ENCODE results near the gene MRPS25. TPM values are rescaled to one million over a fixed set of nuclear protein-coding genes. Genes with fewer than 3 reads are reported as not detected.

Gene MRPS25
- polyA plus RNA-seq, 1 donor from 2014 or later: 74.4 TPM

- Histone ChIP-seq H2AFZ (ENCODE audit: low read depth, low read length) (no peak overlapping the region), H3K9ac (ENCODE audit: low read length) (no peak overlapping the region), H3F3A (ENCODE audit: insufficient read depth, low read length, poor library complexity, severe bottlenecking) (no peaks in the 10 kb centered on the region), H4K20me1 (ENCODE audit: insufficient read depth) (no peaks in the 10 kb centered on the region), H3K27me3 (ENCODE audit: insufficient read depth, low read depth, low read length) (no peaks in the 10 kb centered on the region), H3K9me3 (ENCODE audit: low read length) (no peaks in the 10 kb centered on the region), H3K36me3 (ENCODE audit: insufficient read depth, low read length) (peaks cover 4% of the 10 kb centered on the region), H3K4me2 (ENCODE audit: low read length) (no peak overlapping the region), H3K9me2 (ENCODE audit: insufficient read depth, low read length) (no peaks in the 10 kb centered on the region), H3K27ac (ENCODE audit: low read length) (no peak overlapping the region), H3K79me2 (replicated peaks; ENCODE audit: insufficient read depth, low read length) (no peaks in the 10 kb centered on the region), H3K4me3 (ENCODE audit: low read length) (no peak overlapping the region)
- TF ChIP-seq MXI1 (conservative IDR thresholded peaks at IDR 0.05; ENCODE audit: poor library complexity, severe bottlenecking) (no peak), EZH2 (IDR thresholded peaks at IDR 0.05; ENCODE audit: borderline replicate concordance, insufficient read depth, low read length, poor library complexity, severe bottlenecking) (no peak), REST (IDR thresholded peaks at IDR 0.05; ENCODE audit: borderline replicate concordance) (no peak), SMC3 (conservative IDR thresholded peaks at IDR 0.05; ENCODE audit: poor library complexity) (no peak), RAD21 (conservative IDR thresholded peaks at IDR 0.05) (no peak), EP300 (conservative IDR thresholded peaks at IDR 0.05; ENCODE audit: poor library complexity, severe bottlenecking) (no peak), TAF1 (IDR thresholded peaks at IDR 0.05; ENCODE audit: low read depth) (no peak), POLR2AphosphoS5 (IDR thresholded peaks at IDR 0.05) (no peak), CTCF (IDR thresholded peaks at IDR 0.05; ENCODE audit: poor library complexity, severe bottlenecking) (no peak)
Observed at GRCh38 chr3:15055019-15055557, 10.0 kb downstream of the MRPS25 start.

GRCh38 chr3:15053541-15053940 is 11.6 kb downstream of the MRPS25 start:
- Histone ChIP-seq H3F3A (ENCODE audit: insufficient read depth, low read length, poor library complexity, severe bottlenecking) (no peaks in the 10 kb centered on the region), H3K4me2 (ENCODE audit: low read length) (no peak overlapping the region), H3K9me3 (ENCODE audit: low read length) (no peaks in the 10 kb centered on the region), H3K79me2 (replicated peaks; ENCODE audit: insufficient read depth, low read length) (no peaks in the 10 kb centered on the region), H3K9ac (ENCODE audit: low read length) (no peak overlapping the region), H3K36me3 (ENCODE audit: insufficient read depth, low read length) (peaks cover 1% of the 10 kb centered on the region), H3K9me2 (ENCODE audit: insufficient read depth, low read length) (no peaks in the 10 kb centered on the region), H2AFZ (ENCODE audit: low read depth, low read length) (no peak overlapping the region), H4K20me1 (ENCODE audit: insufficient read depth) (no peaks in the 10 kb centered on the region), H3K27ac (ENCODE audit: low read length) (no peak overlapping the region), H3K4me3 (ENCODE audit: low read length) (no peak overlapping the region), H3K27me3 (ENCODE audit: insufficient read depth, low read depth, low read length) (no peaks in the 10 kb centered on the region)
- TF ChIP-seq POLR2AphosphoS5 (IDR thresholded peaks at IDR 0.05) (no peak), REST (IDR thresholded peaks at IDR 0.05; ENCODE audit: borderline replicate concordance) (no peak), MXI1 (conservative IDR thresholded peaks at IDR 0.05; ENCODE audit: poor library complexity, severe bottlenecking) (no peak), EP300 (conservative IDR thresholded peaks at IDR 0.05; ENCODE audit: poor library complexity, severe bottlenecking) (no peak), TAF1 (IDR thresholded peaks at IDR 0.05; ENCODE audit: low read depth) (no peak), CTCF (IDR thresholded peaks at IDR 0.05; ENCODE audit: poor library complexity, severe bottlenecking) (no peak), SMC3 (conservative IDR thresholded peaks at IDR 0.05; ENCODE audit: poor library complexity) (no peak), EZH2 (IDR thresholded peaks at IDR 0.05; ENCODE audit: borderline replicate concordance, insufficient read depth, low read length, poor library complexity, severe bottlenecking) (no peak), RAD21 (conservative IDR thresholded peaks at IDR 0.05) (no peak)
